Right lobe of liver (tissue), 6 donors: Measurements from ENCODE around the gene PMFBP1. TPM values are rescaled to one million over a fixed set of nuclear protein-coding genes. Genes with fewer than 3 reads are reported as not detected.

Experiments used
- ATAC-seq, 4 donors: fragments of 200-7000 bp; cut with Tn5 transposase; one replicate each; pipeline ENCODE4 v1.9.1; 2020; ENCODE audit warnings: mild to moderate bottlenecking in 4 of 4, moderate library complexity in 4 of 4
- DNase-seq, 3 donors: peaks; one replicate each; pipeline ENCODE4 v3.0.0-alpha.2; 2020
- H3K27ac ChIP-seq, 3 donors: fragments of 200-600 bp; one replicate each; pipeline ENCODE4 v1.8.0; 2022
- H3K27me3 ChIP-seq, 2 donors: fragments of 200-600 bp; one replicate each; pipeline ENCODE4 v1.8.0; 2022
- H3K36me3 ChIP-seq, 4 donors: fragments of 200-600 bp; sonication (generic) in 1 of 4; one replicate each; pipeline versions ENCODE4 v1.5.1 to v1.8.0; 2017 to 2022; ENCODE audit warnings: control low read depth in 1 of 4
- H3K4me1 ChIP-seq, 4 donors: fragments of 200-600 bp; sonication (generic) in 1 of 4; one replicate each; pipeline versions ENCODE4 v1.5.1 to v1.8.0; 2017 to 2022; ENCODE audit warnings: control low read depth in 1 of 4
- H3K4me3 ChIP-seq, 3 donors: fragments of 200-600 bp; one replicate each; pipeline ENCODE4 v1.8.0; 2022
- H3K9me3 ChIP-seq, 4 donors: fragments of 200-600 bp; sonication (generic) in 1 of 4; one replicate each; pipeline versions ENCODE4 v1.5.1 to v1.8.0; 2017 to 2022; ENCODE audit warnings: control low read depth in 1 of 4
- POLR2A ChIP-seq: fragments of 450-650 bp; IDR thresholded peaks from one replicate; pipeline ENCODE4 v1.6.1; 2017; ENCODE audit warnings: antibody characterized with exemption, mild to moderate bottlenecking
- WGBS: methylation state at CpG from one replicate; pipeline ENCODE4 v1.1.6; 2018; ENCODE audit warnings: low coverage, low lambda C conversion rate; ENCODE audit not compliant: insufficient coverage; ENCODE audit errors: missing lambda C conversion rate; 5-methylcytosine and 5-hydroxymethylcytosine counted together
- intact Hi-C, 2 donors: fragments of 100-400 bp; cut with DNase I; formaldehyde crosslinking; loops; one replicate each; pipeline versions ENCODE4 v1.11.2 to v1.14.1; 2022
- long read RNA-seq: library from polyadenylated mRNA; unstranded; transcript quantifications from one replicate; pipeline ENCODE4 v2.0.0, GENCODE V29; 2019
- total RNA-seq, 6 experiments: library from RNA; depleted of rRNA in 2 of 6; stranded (reverse); fragments of >200 nt in 2 of 6; fragmentation: NEBNext Ultra II Directional in 3 of 6; extraction: Animal tissue kit (Norgen Biotek cat#: 25700) in 3 of 6; gene quantifications; one replicate each; pipeline versions ENCODE4 v1.1.0 to v1.2.4, GENCODE V29; 2016 to 2023
- TF ChIP-seq, protein P1 (sequence below), 4 donors: fragments of 200-600 bp in 3 of 4; fragments of 450-650 bp in 1 of 4; IDR thresholded peaks; one replicate each; pipeline versions ENCODE4 v1.5.1 to v1.8.0; 2016 to 2022; ENCODE audit warnings: antibody characterized with exemption in 4 of 4, mild to moderate bottlenecking in 2 of 4
- donor health status: DM: no; HTN: yes; CAD: no.
- donor health status: DM: no; HTN: no; CAD: no.
- donor health status: DM: no; HTN: no; CAD: no.
- donor health status: DM: no; HTN: yes; CAD: no.
- donor health status: DM: no; HTN: yes; CAD: no.

PMFBP1 gene, protein sequence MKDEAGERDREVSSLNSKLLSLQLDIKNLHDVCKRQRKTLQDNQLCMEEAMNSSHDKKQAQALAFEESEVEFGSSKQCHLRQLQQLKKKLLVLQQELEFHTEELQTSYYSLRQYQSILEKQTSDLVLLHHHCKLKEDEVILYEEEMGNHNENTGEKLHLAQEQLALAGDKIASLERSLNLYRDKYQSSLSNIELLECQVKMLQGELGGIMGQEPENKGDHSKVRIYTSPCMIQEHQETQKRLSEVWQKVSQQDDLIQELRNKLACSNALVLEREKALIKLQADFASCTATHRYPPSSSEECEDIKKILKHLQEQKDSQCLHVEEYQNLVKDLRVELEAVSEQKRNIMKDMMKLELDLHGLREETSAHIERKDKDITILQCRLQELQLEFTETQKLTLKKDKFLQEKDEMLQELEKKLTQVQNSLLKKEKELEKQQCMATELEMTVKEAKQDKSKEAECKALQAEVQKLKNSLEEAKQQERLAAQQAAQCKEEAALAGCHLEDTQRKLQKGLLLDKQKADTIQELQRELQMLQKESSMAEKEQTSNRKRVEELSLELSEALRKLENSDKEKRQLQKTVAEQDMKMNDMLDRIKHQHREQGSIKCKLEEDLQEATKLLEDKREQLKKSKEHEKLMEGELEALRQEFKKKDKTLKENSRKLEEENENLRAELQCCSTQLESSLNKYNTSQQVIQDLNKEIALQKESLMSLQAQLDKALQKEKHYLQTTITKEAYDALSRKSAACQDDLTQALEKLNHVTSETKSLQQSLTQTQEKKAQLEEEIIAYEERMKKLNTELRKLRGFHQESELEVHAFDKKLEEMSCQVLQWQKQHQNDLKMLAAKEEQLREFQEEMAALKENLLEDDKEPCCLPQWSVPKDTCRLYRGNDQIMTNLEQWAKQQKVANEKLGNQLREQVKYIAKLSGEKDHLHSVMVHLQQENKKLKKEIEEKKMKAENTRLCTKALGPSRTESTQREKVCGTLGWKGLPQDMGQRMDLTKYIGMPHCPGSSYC
- total RNA-seq, result under 1 TPM in 4 of 6 experiments, not detected in 2; 0.09 to 0.53 (median 0.19) TPM
- long read RNA-seq, result 0 reads

DNA sequence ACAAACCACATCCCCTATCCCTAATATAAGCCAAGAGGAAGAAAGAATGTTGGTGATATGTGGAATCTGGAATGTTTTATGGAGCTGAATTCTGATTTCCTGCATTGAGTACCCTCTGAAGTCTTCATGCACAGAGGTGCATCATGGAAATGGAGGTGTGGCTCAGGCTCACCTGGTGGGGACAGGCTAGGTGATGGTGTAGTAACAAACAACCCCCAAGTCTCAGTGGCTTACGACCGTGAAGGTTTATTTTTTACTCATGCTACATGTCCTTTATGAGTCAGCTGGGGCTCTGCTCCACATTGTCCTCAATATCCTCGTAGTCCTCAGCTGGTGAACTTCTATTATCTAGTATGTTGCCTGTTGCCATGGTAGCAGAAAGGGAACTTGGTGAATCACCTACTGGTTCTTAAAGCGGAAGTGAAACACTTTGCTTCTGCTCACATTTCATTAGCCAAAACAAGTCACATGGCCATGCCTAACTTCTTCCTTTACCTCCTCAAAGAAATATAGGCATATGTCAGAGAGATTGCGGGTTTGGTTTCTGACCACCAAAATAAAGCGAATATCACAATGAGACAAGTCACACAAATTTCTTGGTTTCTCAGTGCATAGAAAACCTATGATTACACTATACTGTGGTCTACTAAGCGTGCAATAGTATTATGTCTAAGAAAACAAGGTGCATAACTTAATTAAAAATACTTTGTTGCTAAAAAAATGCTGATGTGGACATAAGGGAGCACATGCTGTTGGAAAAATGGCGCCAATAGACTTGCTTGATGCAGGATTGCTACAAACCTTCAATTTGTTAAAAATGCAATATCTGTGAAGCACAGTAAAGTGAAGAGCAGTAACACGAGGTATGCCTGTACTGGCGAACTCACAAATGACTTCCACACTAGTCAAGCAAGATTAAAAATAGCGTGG, at the start of gene PMFBP1:
TSS of gene PMFBP1 (minus strand) at position 51 of the 930 bp plus-strand sequence. CDS start 947 bp downstream, outside the sequence.
- TF ChIP-seq POLR2A, result no peak
- TF ChIP-seq, protein P1, sequence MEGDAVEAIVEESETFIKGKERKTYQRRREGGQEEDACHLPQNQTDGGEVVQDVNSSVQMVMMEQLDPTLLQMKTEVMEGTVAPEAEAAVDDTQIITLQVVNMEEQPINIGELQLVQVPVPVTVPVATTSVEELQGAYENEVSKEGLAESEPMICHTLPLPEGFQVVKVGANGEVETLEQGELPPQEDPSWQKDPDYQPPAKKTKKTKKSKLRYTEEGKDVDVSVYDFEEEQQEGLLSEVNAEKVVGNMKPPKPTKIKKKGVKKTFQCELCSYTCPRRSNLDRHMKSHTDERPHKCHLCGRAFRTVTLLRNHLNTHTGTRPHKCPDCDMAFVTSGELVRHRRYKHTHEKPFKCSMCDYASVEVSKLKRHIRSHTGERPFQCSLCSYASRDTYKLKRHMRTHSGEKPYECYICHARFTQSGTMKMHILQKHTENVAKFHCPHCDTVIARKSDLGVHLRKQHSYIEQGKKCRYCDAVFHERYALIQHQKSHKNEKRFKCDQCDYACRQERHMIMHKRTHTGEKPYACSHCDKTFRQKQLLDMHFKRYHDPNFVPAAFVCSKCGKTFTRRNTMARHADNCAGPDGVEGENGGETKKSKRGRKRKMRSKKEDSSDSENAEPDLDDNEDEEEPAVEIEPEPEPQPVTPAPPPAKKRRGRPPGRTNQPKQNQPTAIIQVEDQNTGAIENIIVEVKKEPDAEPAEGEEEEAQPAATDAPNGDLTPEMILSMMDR (IDR thresholded peaks at IDR 0.05), result no peak
- DNase-seq (no peak), ATAC-seq (peak; percentile 19 to 77 (median 67))
- Histone ChIP-seq H3K27ac (no peak within 1 kb of the TSS), H3K36me3 (no peaks in the 10 kb centered on the region), H3K27me3 (no peaks in the 10 kb centered on the region), H3K9me3 (no peaks in the 10 kb centered on the region), H3K4me3 (no peak within 1 kb of the TSS), H3K4me1 (no peaks in the 10 kb centered on the region)
- WGBS, result 67% methylated on average over 11 of the region's 11 CpGs
- intact Hi-C loops, result no loop called here

DNA sequence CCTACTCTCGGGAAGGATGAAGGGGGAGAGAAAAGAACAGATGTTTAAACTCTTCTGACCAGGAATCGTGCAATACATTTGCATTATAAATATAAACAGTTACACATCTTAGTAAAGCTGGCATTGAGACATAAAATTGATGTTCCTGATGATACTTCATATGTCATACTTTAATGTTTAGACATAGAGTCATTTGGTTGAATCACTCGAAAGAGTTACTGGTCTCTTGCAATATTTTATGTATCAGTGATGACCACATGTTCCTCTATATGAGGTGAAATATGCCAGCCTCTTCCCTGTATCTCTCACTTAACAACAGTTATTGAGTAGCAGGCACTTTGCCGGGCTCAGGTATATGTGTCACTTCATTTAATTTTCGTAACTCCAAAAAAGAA, 49.7 kb upstream of the PMFBP1 start:
- peaks cover 0 to 9% (median 0%) of the 10 kb centered on the region in 4 donors for H3K4me1 ChIP-seq
- no peak overlapping the region for H3K4me3 ChIP-seq
- H3K27ac ChIP-seq, result no peak overlapping the region
- intact Hi-C loops, result no loop called here
- H3K36me3 ChIP-seq, result no peaks in the 10 kb centered on the region
- H3K9me3 ChIP-seq, result no peaks in the 10 kb centered on the region
- ATAC-seq (no peak), DNase-seq (no peak)
- 64% methylated on average over 5 of the region's 5 CpGs for WGBS
- no peaks in the 10 kb centered on the region for H3K27me3 ChIP-seq
- TF ChIP-seq, protein P1 (IDR thresholded peaks at IDR 0.05), result no peak
- no peak for TF ChIP-seq POLR2A

DNA sequence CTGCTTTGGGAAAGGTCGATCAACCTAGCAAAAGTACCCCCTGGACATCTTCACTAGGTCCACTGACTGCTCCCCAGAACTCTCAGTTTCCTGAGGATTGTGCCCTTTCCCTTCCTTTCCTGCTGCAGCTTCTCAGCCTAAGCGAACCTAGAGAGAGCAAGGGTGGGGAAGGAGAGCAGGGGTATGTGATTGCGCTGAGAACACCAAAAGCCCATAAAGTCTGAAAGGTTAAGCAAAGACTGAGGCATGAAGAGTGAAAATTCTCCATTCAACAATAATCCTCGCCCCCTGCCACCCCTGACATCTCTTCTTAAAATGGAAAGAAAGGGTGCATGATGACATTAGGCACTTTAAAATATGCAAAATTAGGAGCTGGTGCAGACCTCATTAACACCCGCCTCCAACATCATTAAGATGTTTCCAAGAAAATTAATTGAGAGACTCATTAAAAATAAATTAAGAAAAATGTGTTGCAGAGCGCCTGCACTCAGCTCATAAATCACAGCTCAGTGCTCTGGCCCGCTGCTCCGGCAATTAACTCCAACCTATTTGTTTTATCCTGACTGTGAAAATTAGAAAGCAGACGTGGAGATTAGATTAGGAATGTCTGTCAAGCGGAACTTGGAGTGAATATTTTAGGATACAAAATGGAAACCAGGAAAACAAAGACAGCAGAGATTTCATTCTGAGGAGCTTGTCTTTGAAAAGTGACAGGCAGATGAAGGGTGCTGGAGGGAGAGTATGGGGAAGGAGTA, 49.1 kb upstream of the PMFBP1 start:
- intact Hi-C loops, result no loop called here
- no peak for ATAC-seq
- no peak overlapping the region for H3K4me3 ChIP-seq
- no peak overlapping the region for H3K27ac ChIP-seq
- no peak for TF ChIP-seq POLR2A
- TF ChIP-seq, protein P1 (IDR thresholded peaks at IDR 0.05), result no peak
- no peaks in the 10 kb centered on the region for H3K27me3 ChIP-seq
- H3K4me1 ChIP-seq, result peaks cover 0 to 9% (median 0%) of the 10 kb centered on the region in 4 donors
- DNase-seq, result no peak
- H3K36me3 ChIP-seq, result no peaks in the 10 kb centered on the region
- WGBS, result 58% methylated on average over 9 of the region's 10 CpGs
- H3K9me3 ChIP-seq, result no peaks in the 10 kb centered on the region
